Hepatocyte (in vitro differentiated cells): Measurements from ENCODE around the gene MAD1L1. TPM values are rescaled to one million over a fixed set of nuclear protein-coding genes. Genes with fewer than 3 reads are reported as not detected.

Source experiments
- DNase-seq: peaks from one replicate; pipeline ENCODE4 v3.0.0-alpha.2; 2016; ENCODE audit warnings: low spot score
- H2AFZ ChIP-seq: fragments of 200-600 bp; sonication (generic); 2 replicates; pipeline ENCODE4 v1.6.0; 2016; ENCODE audit warnings: antibody characterized with exemption, mild to moderate bottlenecking
- H3K27ac ChIP-seq: fragments of 200-600 bp; sonication (generic); 2 replicates; pipeline ENCODE4 v1.5.1; 2016; ENCODE audit warnings: mild to moderate bottlenecking
- H3K27me3 ChIP-seq: fragments of 200-600 bp; sonication (generic); 2 replicates; pipeline ENCODE4 v1.6.1; 2016
- H3K36me3 ChIP-seq: fragments of 200-600 bp; sonication (generic); replicated peaks from 2 replicates; pipeline ENCODE4 v1.5.1; 2016; ENCODE audit warnings: low read depth; ENCODE audit not compliant: insufficient read depth
- H3K4me1 ChIP-seq: fragments of 200-600 bp; sonication (generic); 2 replicates; pipeline ENCODE4 v1.5.1; 2016; ENCODE audit warnings: mild to moderate bottlenecking, moderate library complexity; ENCODE audit not compliant: insufficient read depth
- H3K4me2 ChIP-seq: fragments of 200-600 bp; sonication (generic); 2 replicates; pipeline ENCODE4 v1.6.0; 2016
- H3K4me3 ChIP-seq: fragments of 200-600 bp; sonication (generic); 2 replicates; pipeline ENCODE4 v1.5.1; 2016; ENCODE audit warnings: mild to moderate bottlenecking
- H3K79me2 ChIP-seq: fragments of 200-600 bp; sonication (generic); 2 replicates; pipeline ENCODE4 v1.6.0; 2017; ENCODE audit warnings: mild to moderate bottlenecking
- H3K9me2 ChIP-seq: fragments of 200-600 bp; sonication (generic); replicated peaks from 2 replicates; pipeline ENCODE4 v1.6.0; 2017; ENCODE audit warnings: mild to moderate bottlenecking; ENCODE audit not compliant: insufficient read depth
- H3K9me3 ChIP-seq: fragments of 200-600 bp; sonication (generic); 2 replicates; pipeline ENCODE4 v1.5.1; 2016; ENCODE audit warnings: low read depth, mild to moderate bottlenecking
- H4K20me1 ChIP-seq: fragments of 200-600 bp; sonication (generic); 2 replicates; pipeline ENCODE4 v1.6.0; 2016; ENCODE audit warnings: mild to moderate bottlenecking; ENCODE audit not compliant: insufficient read depth, poor library complexity, severe bottlenecking
- CTCF ChIP-seq: fragments of 200-600 bp; sonication (generic); IDR thresholded peaks from 2 replicates; pipeline ENCODE4 v1.5.1; 2016; ENCODE audit warnings: antibody characterized with exemption, mild to moderate bottlenecking; ENCODE audit not compliant: poor library complexity
- EZH2 ChIP-seq: fragments of 200-600 bp; sonication (generic); IDR thresholded peaks from 2 replicates; pipeline ENCODE4 v1.6.1; 2016; ENCODE audit warnings: antibody characterized with exemption, mild to moderate bottlenecking, borderline replicate concordance
- EZH2phosphoT487 ChIP-seq: fragments of 200-600 bp; sonication (generic); IDR thresholded peaks from one replicate; pipeline ENCODE4 v1.6.1; 2018; ENCODE audit warnings: antibody characterized with exemption, mild to moderate bottlenecking, low read depth, moderate library complexity; ENCODE audit not compliant: unreplicated experiment, severe bottlenecking
- WGBS: methylation state at CpG from one replicate; pipeline ENCODE4 v1.1.6; 2016; ENCODE audit warnings: low lambda C conversion rate; ENCODE audit errors: missing lambda C conversion rate; 5-methylcytosine and 5-hydroxymethylcytosine counted together
- polyA plus RNA-seq: library from polyadenylated mRNA; unstranded; fragments of >200 nt; fragmentation: Nextera tagmentation; extraction: Ambion mirVana; gene quantifications from 2 replicates; pipeline ENCODE4 v1.2.1, GENCODE V29; 2016
- total RNA-seq: library from RNA; depleted of rRNA; stranded (reverse); fragments of >200 nt; gene quantifications from 2 replicates; pipeline ENCODE4 v1.2.3, GENCODE V29; 2014

MAD1L1 gene
- total and polyA plus RNA-seq, 2 experiments from 2014 or later = 30.7 to 31.0 TPM

- Histone ChIP-seq H3K4me3 (no peak overlapping the region), H3K27ac (no peak overlapping the region), H3K79me2 (no peaks in the 10 kb centered on the region), H3K9me3 (no peaks in the 10 kb centered on the region), H3K27me3 (no peaks in the 10 kb centered on the region), H3K4me2 (no peak overlapping the region), H3K36me3 (no peaks in the 10 kb centered on the region), H4K20me1 (no peaks in the 10 kb centered on the region), H2AFZ (no peak overlapping the region), H3K9me2 (no peaks in the 10 kb centered on the region), H3K4me1 (no peaks in the 10 kb centered on the region)
- no peak for TF ChIP-seq CTCF
- no peak for TF ChIP-seq EZH2
- no peak for TF ChIP-seq EZH2phosphoT487
- no peak for DNase-seq
- 99% methylated on average over 8 of the region's 8 CpGs for WGBS
These were observed 276.6 kb downstream of the MAD1L1 start for GRCh38 chr7:1956141-1956540.

- Histone ChIP-seq H3K9me2 (no peaks in the 10 kb centered on the region), H3K9me3 (no peaks in the 10 kb centered on the region), H3K4me3 (no peak overlapping the region), H3K4me1 (no peaks in the 10 kb centered on the region), H4K20me1 (no peaks in the 10 kb centered on the region), H2AFZ (no peak overlapping the region), H3K79me2 (no peaks in the 10 kb centered on the region), H3K36me3 (no peaks in the 10 kb centered on the region), H3K27ac (no peak overlapping the region), H3K27me3 (no peaks in the 10 kb centered on the region), H3K4me2 (no peak overlapping the region)
- 82% methylated on average over 19 of the region's 22 CpGs for whole genome bisulfite sequencing
- no peak for DNase-seq
- TF ChIP-seq EZH2 (no peak), CTCF (no peak), EZH2phosphoT487 (no peak)
These were observed 278.3 kb downstream of the MAD1L1 start for GRCh38 chr7:1954366-1955004.

- DNase-seq = no peak
- Histone ChIP-seq H3K9me3 (no peaks in the 10 kb centered on the region), H4K20me1 (no peaks in the 10 kb centered on the region), H3K4me2 (no peak overlapping the region), H3K27ac (no peak overlapping the region), H3K4me1 (no peaks in the 10 kb centered on the region), H2AFZ (no peak overlapping the region), H3K4me3 (no peak overlapping the region), H3K9me2 (no peaks in the 10 kb centered on the region), H3K36me3 (no peaks in the 10 kb centered on the region), H3K79me2 (no peaks in the 10 kb centered on the region), H3K27me3 (no peaks in the 10 kb centered on the region)
- TF ChIP-seq CTCF (no peak), EZH2phosphoT487 (no peak), EZH2 (no peak)
- WGBS = 94% methylated on average over 42 of the region's 45 CpGs
These were observed 279.2 kb downstream of the MAD1L1 start for GRCh38 chr7:1953199-1954190.
